ENCODE measurements around the gene PCYT1B.

DNA sequence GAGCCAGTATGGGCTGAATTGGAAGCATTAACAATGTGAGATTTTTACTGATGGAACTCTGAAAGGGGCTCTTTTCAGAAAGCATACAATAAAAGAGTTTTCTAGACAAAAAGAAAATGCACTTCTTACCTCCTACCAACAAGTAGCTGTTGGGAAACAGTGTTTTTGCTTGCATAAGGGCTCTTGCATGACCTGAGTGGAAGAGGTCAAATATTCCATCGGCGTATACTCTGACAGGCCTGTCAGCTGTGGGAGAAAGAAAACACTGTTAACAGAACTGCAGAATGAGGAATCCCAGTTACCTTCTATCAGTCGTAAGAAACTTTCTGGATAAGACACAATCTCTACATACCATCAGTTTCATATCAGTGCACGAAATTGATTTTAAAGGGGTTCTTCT, 39.5 kb downstream of the PCYT1B start:
- TF ChIP-seq, protein P1, sequence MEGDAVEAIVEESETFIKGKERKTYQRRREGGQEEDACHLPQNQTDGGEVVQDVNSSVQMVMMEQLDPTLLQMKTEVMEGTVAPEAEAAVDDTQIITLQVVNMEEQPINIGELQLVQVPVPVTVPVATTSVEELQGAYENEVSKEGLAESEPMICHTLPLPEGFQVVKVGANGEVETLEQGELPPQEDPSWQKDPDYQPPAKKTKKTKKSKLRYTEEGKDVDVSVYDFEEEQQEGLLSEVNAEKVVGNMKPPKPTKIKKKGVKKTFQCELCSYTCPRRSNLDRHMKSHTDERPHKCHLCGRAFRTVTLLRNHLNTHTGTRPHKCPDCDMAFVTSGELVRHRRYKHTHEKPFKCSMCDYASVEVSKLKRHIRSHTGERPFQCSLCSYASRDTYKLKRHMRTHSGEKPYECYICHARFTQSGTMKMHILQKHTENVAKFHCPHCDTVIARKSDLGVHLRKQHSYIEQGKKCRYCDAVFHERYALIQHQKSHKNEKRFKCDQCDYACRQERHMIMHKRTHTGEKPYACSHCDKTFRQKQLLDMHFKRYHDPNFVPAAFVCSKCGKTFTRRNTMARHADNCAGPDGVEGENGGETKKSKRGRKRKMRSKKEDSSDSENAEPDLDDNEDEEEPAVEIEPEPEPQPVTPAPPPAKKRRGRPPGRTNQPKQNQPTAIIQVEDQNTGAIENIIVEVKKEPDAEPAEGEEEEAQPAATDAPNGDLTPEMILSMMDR (conservative IDR thresholded peaks at IDR 0.05; ENCODE audit: low read depth in 2 of 2): no peak
- TF ChIP-seq POLR2AphosphoS5 (IDR thresholded peaks at IDR 0.05; ENCODE audit: low read depth) (no peak), EZH2phosphoT487 (IDR thresholded peaks at IDR 0.05; ENCODE audit: unreplicated experiment) (no peak), CREB1 (CRISPR knock-in tag; IDR thresholded peaks at IDR 0.05; ENCODE audit: low read depth) (no peak), EZH2 (IDR thresholded peaks at IDR 0.05; ENCODE audit: low read depth, unreplicated experiment) (no peak), STAT1 (IDR thresholded peaks at IDR 0.05; ENCODE audit: unreplicated experiment) (no peak)

Measured in GM23338 (cell line).